NCI-H510A (cell line): ENCODE data around the gene LRRC34.

Experiments
- DNase-seq: peaks from one replicate; lab custom pipeline; 2025; lab: John Stamatoyannopoulos, UW

The LRRC34 gene

GRCh38 chr3:169764882-169765612, 47.7 kb downstream of the LRRC34 start, which contains the start of gene TERC:
TSS of gene TERC (minus strand) at chr3:169765060.
- DNase-seq: peak; percentile 90

- DNase-seq: no peak
Observed at GRCh38 chr3:169764312-169764881, 48.3 kb downstream of the LRRC34 start.

GRCh38 chr3:169760479-169760878, 52.2 kb downstream of the LRRC34 start:
- DNase-seq: no peak

DNA sequence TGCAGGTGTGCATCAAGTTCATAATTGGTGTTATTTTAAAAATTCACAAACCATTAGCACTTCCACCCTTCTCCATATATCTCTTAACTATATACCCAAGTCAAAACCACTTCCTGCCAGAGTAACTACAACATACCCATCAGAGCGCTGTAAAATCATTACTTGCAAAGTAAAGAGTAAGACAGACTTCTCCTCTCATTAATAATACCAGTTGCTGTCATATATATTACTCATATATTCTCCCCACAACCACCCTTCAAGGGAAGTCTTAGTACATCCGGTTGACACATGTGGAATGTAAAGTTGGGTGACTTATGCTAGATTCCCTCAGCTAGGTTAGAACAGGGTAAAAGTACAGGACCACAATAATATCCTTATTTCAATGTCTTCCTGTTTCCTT, 53.4 kb downstream of the LRRC34 start:
- no peak for DNase-seq

GRCh38 chr3:169758359-169758994, 54.2 kb downstream of the LRRC34 start:
- DNase-seq: no peak

DNA sequence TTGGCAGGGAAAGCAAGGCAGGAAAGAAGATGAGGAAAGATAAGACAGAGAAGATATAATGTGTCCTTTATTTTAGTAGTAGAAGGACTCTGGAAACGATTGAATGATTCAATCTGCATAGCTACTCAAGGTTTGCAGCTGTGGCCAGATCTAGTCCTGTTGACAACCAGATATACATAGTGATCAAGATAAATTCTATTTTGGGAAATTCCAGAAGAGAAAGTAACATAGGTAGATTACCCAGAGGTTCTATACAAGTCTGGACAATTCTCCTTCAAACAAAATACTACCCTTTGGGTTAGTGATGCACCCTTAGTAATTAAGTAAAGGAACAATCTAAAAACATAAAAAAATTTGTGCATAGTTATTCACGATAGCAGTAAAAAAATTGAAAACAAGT, 57.2 kb downstream of the LRRC34 start:
- no peak for DNase-seq

- DNase-seq: no peak
Observed at GRCh38 chr3:169754711-169755110, 58.0 kb downstream of the LRRC34 start.

GRCh38 chr3:169751875-169752274, 60.8 kb downstream of the LRRC34 start:
- DNase-seq: no peak

- DNase-seq: no peak
Observed at GRCh38 chr3:169750665-169751064, 62.0 kb downstream of the LRRC34 start.

DNA sequence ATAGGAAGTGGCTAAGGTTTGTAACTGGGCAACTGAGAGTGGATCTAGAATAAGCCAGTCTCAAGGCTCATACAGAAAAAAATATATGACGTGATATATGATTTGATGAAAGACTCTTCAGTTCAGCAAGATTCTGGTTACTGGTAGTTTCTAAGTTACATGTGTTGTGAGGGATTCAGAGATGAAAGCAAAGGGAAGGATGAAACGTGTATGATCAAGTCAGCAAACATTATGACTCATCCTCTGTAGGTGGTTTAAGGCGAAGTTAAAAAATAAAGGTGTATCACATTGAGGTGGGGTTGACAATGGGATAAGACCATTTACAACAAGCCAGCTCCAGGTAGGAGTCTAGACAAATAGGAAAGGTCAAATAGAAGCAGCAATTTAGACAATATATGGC, 64.0 kb downstream of the LRRC34 start:
- no peak for DNase-seq

DNA sequence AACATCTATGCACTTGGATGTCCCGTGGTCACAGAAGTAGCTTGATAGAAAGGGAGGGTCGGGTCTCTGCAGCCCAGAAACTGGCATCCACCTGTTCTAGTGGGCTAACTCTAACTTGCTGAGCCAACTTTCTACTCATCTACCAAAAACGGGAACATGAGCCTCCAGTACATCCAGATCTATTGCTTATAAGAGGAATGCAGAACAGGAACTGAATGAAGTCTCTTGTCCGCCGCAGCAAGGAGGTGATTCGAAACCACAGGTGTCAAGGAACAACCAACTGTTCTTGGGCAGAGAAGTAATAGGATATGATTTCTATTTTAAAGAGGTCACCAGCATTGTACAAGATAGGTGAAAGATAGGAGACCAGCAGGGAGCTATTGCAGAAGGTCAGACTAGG, 65.8 kb downstream of the LRRC34 start:
- no peak for DNase-seq

- no peak for DNase-seq
Observed at GRCh38 chr3:169744366-169745054, 68.2 kb downstream of the LRRC34 start.
